Suprapubic skin (tissue), 4 donors: ENCODE data around the gene PYGB. TPM values are rescaled to one million over a fixed set of nuclear protein-coding genes. Genes with fewer than 3 reads are reported as not detected.

Source experiments
- DNase-seq, 2 donors: peaks; one replicate each; pipeline ENCODE4 v3.0.0-alpha.2; 2019; ENCODE audit warnings: low spot score in 2 of 2
- H3K27ac ChIP-seq: fragments of 200-600 bp; sonication (generic); one replicate; pipeline ENCODE4 v1.5.1; 2019
- H3K27me3 ChIP-seq: fragments of 200-600 bp; sonication (generic); one replicate; pipeline ENCODE4 v1.5.1; 2019
- H3K36me3 ChIP-seq: fragments of 200-600 bp; sonication (generic); one replicate; pipeline ENCODE4 v1.5.1; 2019
- H3K4me1 ChIP-seq: fragments of 200-600 bp; sonication (generic); one replicate; pipeline ENCODE4 v1.5.1; 2019
- H3K4me3 ChIP-seq: fragments of 200-600 bp; sonication (generic); one replicate; pipeline ENCODE4 v1.5.1; 2019; ENCODE audit warnings: mild to moderate bottlenecking
- H3K9me3 ChIP-seq: fragments of 200-600 bp; sonication (generic); one replicate; pipeline ENCODE4 v1.5.1; 2019
- EP300 ChIP-seq: sonication (generic); formaldehyde crosslinking; IDR thresholded peaks from one replicate; pipeline ENCODE4 v1.6.1; 2017; ENCODE audit warnings: antibody characterized with exemption
- POLR2A ChIP-seq, 2 donors: fragments of 450-650 bp; IDR thresholded peaks; one replicate each; pipeline ENCODE4 v1.6.1; 2017; ENCODE audit warnings: antibody characterized with exemption in 2 of 2, mild to moderate bottlenecking in 2 of 2, moderate library complexity in 2 of 2
- POLR2AphosphoS5 ChIP-seq, 3 donors: sonication (generic); formaldehyde crosslinking; IDR thresholded peaks; one replicate each; pipeline ENCODE4 v1.6.1; 2017; ENCODE audit warnings: antibody characterized with exemption in 3 of 3
- WGBS: methylation state at CpG from one replicate; pipeline ENCODE4 v1.1.5; 2018; 5-methylcytosine and 5-hydroxymethylcytosine counted together
- total RNA-seq, 4 donors: library from RNA; depleted of rRNA; stranded (reverse); fragments of >200 nt; gene quantifications; one replicate each; pipeline ENCODE4 v1.1.0, GENCODE V29; 2016
- TF ChIP-seq, protein P1 (sequence below), 2 donors: fragments of 200-600 bp in 1 of 2; fragments of 450-650 bp in 1 of 2; sonication (generic) in 1 of 2; IDR thresholded peaks; one replicate each; pipeline ENCODE4 v1.5.1; 2016 to 2019; ENCODE audit warnings: antibody characterized with exemption in 2 of 2, mild to moderate bottlenecking in 1 of 2, moderate library complexity in 1 of 2

The PYGB gene
- total RNA-seq, 4 donors from 2014 or later = 142 to 247 (median 198) TPM

DNA sequence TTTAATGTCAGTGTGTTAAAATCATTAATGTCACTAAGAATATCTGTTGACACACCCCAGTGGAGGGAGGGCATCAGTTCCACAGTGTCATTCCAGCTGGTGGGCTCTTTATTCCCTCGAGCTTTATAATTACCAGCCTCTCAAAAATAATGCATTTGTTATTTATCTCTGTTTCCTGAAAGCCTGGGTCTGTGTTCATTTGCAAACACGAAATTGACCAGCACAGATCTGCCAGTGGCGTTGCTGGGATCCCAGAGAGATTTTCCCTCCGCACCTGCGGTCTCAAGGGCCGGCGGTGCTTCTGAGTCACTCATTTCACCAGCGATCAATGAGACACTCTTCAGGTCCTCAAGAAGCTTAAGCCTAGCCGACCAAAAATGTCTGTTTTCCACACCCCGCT is 5.7 kb upstream of the PYGB start:
- Histone ChIP-seq H3K4me1 (peaks cover 32% of the 10 kb centered on the region), H3K4me3 (no peak overlapping the region), H3K36me3 (no peaks in the 10 kb centered on the region), H3K27ac (no peak overlapping the region), H3K27me3 (no peaks in the 10 kb centered on the region), H3K9me3 (no peaks in the 10 kb centered on the region)
- TF ChIP-seq POLR2AphosphoS5 (IDR thresholded peaks at IDR 0.05) = no peak
- no peak for TF ChIP-seq EP300
- no peak for TF ChIP-seq POLR2A (IDR thresholded peaks at IDR 0.05)
- TF ChIP-seq, protein P1, sequence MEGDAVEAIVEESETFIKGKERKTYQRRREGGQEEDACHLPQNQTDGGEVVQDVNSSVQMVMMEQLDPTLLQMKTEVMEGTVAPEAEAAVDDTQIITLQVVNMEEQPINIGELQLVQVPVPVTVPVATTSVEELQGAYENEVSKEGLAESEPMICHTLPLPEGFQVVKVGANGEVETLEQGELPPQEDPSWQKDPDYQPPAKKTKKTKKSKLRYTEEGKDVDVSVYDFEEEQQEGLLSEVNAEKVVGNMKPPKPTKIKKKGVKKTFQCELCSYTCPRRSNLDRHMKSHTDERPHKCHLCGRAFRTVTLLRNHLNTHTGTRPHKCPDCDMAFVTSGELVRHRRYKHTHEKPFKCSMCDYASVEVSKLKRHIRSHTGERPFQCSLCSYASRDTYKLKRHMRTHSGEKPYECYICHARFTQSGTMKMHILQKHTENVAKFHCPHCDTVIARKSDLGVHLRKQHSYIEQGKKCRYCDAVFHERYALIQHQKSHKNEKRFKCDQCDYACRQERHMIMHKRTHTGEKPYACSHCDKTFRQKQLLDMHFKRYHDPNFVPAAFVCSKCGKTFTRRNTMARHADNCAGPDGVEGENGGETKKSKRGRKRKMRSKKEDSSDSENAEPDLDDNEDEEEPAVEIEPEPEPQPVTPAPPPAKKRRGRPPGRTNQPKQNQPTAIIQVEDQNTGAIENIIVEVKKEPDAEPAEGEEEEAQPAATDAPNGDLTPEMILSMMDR (IDR thresholded peaks at IDR 0.05) = no peak
- WGBS = 87% methylated on average over 10 of the region's 10 CpGs
- DNase-seq = peak in 1 of 2 donors; percentile 68

DNA sequence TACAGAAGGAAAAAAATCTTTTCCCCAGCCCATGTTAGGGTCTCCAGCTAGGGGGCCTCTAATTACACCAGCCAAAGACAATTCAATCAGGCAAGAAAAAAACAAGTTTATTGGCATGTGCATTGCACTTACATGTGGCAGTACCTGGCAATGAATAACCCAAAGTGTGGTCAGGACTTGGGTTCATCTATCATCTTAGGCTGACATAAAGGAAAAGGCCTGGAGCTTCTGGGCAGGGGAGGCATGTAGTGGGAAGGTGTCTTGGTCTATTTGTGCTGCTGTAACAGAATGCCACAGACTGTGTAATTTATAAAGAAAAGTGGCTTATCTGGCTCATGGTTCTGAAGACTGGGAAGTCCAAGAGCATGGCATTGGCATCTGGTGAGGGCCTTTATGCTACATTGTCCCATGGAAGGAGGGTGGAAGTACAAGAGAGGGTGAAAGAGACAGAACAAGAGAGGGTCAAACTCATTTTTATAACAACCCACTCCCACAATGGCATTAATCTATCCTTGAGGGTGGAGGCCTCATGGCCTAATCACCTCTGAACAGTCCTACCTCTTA is 4.4 kb upstream of the PYGB start:
- no peaks in the 10 kb centered on the region for H3K27me3 ChIP-seq
- TF ChIP-seq, protein P1 (IDR thresholded peaks at IDR 0.05) = no peak
- TF ChIP-seq POLR2A (IDR thresholded peaks at IDR 0.05) (no peak), POLR2AphosphoS5 (IDR thresholded peaks at IDR 0.05) (no peak), EP300 (no peak)
- peaks cover 25% of the 10 kb centered on the region for H3K4me1 ChIP-seq
- DNase-seq = peak in 1 of 2 donors; percentile 24
- H3K4me3 ChIP-seq = no peak overlapping the region
- no peak overlapping the region for H3K27ac ChIP-seq
- no peaks in the 10 kb centered on the region for H3K9me3 ChIP-seq
- H3K36me3 ChIP-seq = no peaks in the 10 kb centered on the region

DNA sequence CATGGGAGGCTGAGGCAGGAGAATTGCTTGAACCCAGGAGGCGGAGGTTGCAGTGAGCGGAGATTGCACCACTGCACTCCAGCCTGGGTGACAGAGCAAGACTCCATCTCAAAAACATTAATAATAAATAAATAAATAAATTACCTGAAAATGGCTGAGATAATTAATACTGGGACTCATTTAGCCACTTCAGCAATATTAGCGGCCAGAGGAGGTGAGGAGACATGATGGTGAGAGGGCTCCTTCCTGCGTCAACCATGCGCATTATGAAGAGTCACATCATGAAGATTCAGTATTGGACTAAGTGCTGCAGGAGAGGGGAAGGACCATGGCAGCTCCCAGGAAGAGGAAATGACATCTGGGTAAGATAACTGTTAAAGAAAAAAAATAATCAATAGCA is 2.9 kb upstream of the PYGB start:
- H3K27me3 ChIP-seq = no peaks in the 10 kb centered on the region
- peaks cover 33% of the 10 kb centered on the region for H3K4me1 ChIP-seq
- TF ChIP-seq, protein P1 (IDR thresholded peaks at IDR 0.05) = no peak
- no peak for TF ChIP-seq EP300
- TF ChIP-seq POLR2A (IDR thresholded peaks at IDR 0.05) = no peak
- no peak for TF ChIP-seq POLR2AphosphoS5 (IDR thresholded peaks at IDR 0.05)
- WGBS = 97% methylated on average over 5 of the region's 5 CpGs
- H3K9me3 ChIP-seq = no peaks in the 10 kb centered on the region
- no peak overlapping the region for H3K27ac ChIP-seq
- no peak for DNase-seq
- no peak overlapping the region for H3K4me3 ChIP-seq
- no peaks in the 10 kb centered on the region for H3K36me3 ChIP-seq

DNA sequence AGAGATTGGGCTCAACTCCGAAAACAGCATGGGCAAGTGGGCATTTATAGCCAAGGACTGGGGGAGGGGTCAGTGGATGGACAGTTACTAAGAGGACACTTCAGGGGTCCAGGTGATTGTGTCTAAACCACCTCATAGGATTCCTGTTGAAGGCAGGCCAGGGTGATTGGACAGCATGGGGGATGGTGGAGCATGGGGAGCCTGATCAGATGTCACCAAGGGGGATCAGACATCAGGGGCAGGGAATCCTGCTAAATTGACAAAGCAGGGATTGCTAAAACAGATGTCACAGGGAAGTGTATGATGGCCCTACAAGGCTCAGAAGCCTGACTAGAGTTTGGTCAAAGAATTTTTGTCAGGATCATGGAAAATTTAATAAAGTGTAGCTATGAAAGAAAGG is 2.4 kb upstream of the PYGB start:
- peak in 1 of 2 donors; percentile 40 for DNase-seq
- 93% methylated on average over 1 of the region's 1 CpG for WGBS

DNA sequence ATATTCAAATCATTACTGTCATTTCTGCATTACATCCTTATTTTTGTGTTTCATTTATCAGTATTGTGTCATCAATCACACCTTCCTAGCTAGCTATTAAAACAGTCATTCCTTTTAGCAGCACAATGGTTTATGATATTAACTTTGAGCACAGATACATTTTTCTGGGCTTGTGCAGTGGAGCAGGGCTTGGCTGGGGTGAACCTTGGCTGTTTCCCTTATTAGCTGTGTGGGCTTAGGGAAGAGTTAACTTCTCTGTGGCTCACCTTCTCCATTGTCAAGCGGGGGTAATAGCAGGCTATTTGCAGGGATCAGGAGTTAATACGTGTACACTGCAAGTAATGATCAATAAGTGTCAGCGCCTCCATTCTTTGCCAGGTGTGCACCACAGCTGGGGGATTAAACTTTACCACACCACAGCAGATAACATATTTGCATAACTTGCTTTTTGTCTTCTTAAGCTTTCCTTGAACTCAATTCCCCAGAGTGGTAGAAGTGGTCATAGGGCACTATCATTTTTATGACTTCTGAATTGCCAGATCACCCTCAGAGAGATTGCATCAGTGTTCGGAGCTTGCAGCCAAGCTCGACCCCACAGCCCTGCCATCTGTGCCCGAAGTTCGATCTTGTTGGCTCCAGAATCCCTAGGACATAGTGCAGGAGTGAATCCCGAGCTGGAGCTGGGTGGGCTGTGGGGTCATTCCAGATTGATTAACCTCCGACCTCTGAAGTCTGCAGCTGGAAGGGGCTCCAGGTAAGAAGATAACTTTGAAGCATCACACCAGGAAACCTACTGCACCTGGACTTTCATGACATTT is 1.5 kb upstream of the PYGB start:
- H3K4me1 ChIP-seq = peaks cover 43% of the 10 kb centered on the region
- no peaks in the 10 kb centered on the region for H3K36me3 ChIP-seq
- peak overlapping the region; percentile 95 for H3K4me3 ChIP-seq
- H3K27ac ChIP-seq = peak overlapping the region; percentile 96
- TF ChIP-seq, protein P1 (IDR thresholded peaks at IDR 0.05) = no peak
- TF ChIP-seq POLR2AphosphoS5 (IDR thresholded peaks at IDR 0.05) (no peak), POLR2A (IDR thresholded peaks at IDR 0.05) (no peak), EP300 (no peak)
- H3K9me3 ChIP-seq = no peaks in the 10 kb centered on the region
- DNase-seq = peak in 1 of 2 donors; percentile 76
- H3K27me3 ChIP-seq = no peaks in the 10 kb centered on the region
- 83% methylated on average over 9 of the region's 9 CpGs for WGBS

More for the DNA sequence above, 2.4 kb upstream of the PYGB start:
- TF ChIP-seq POLR2A (IDR thresholded peaks at IDR 0.05) (no peak), EP300 (no peak), POLR2AphosphoS5 (IDR thresholded peaks at IDR 0.05) (no peak)
- TF ChIP-seq, protein P1 (IDR thresholded peaks at IDR 0.05) = no peak
- no peaks in the 10 kb centered on the region for H3K9me3 ChIP-seq
- H3K27me3 ChIP-seq = no peaks in the 10 kb centered on the region
- no peaks in the 10 kb centered on the region for H3K36me3 ChIP-seq
- peaks cover 38% of the 10 kb centered on the region for H3K4me1 ChIP-seq
- no peak overlapping the region for H3K4me3 ChIP-seq
- H3K27ac ChIP-seq = no peak overlapping the region
